IMR-90 (cell line): Measurements from ENCODE around the gene TAL1. TPM values are rescaled to one million over a fixed set of nuclear protein-coding genes. Genes with fewer than 3 reads are reported as not detected.
A peak's percentile ranks its signal among the peaks of the same experiment; 100 is the strongest.

Experiments
- ATAC-seq: fragments of 200-7000 bp; cut with Tn5 transposase; 2 replicates; pipeline ENCODE4 v1.9.1; 2020; ENCODE audit warnings: low read depth, mild to moderate bottlenecking, moderate library complexity
- BruUV-seq: library from RNA; stranded (reverse); fragments of 400-500 nt; replicated peaks from 2 replicates; lab custom pipeline; 2021; lab: Mats Ljungman, UMichigan
- CTCF ChIA-PET: fragments of 300-600 bp; formaldehyde crosslinking; extraction: SDS; loops from one replicate; lab custom pipeline; 2021; ENCODE audit warnings: antibody characterized with exemption; lab: Yijun Ruan, JAX
- POLR2A ChIA-PET: fragments of 300-600 bp; sonication (Branson Sonifier 250); formaldehyde crosslinking; loops from one replicate; lab custom pipeline; 2022; ENCODE audit warnings: antibody characterized with exemption; ENCODE audit not compliant: unreplicated experiment; lab: Charles Lee
- DNase-seq: peaks from one replicate; pipeline ENCODE4 v3.0.0; 2013
- H2AFZ ChIP-seq: replicated peaks from 2 replicates; pipeline ENCODE3; 2013; ENCODE audit warnings: low read length, mild to moderate bottlenecking; ENCODE audit not compliant: poor library complexity
- H2AK5ac ChIP-seq: 2 replicates; pipeline ENCODE4 v1.6.1; 2013; ENCODE audit warnings: low read depth, low read length, inconsistent platforms
- H2AK9ac ChIP-seq: replicated peaks from 2 replicates; pipeline ENCODE3; 2013; ENCODE audit warnings: mild to moderate bottlenecking, low read depth, low read length, moderate library complexity; ENCODE audit not compliant: poor library complexity
- H2BK120ac ChIP-seq: 2 replicates; pipeline ENCODE4 v1.6.1; 2013; ENCODE audit warnings: low read depth, low read length, inconsistent platforms
- H2BK15ac ChIP-seq: 3 replicates; pipeline ENCODE4 v1.6.1; 2013; ENCODE audit warnings: low read depth, low read length, inconsistent platforms
- H2BK20ac ChIP-seq: 2 replicates; pipeline ENCODE4 v1.6.1; 2013; ENCODE audit warnings: low read depth, mild to moderate bottlenecking, inconsistent platforms, low read length, moderate library complexity
- H2BK5ac ChIP-seq: 2 replicates; pipeline ENCODE4 v1.6.1; 2013; ENCODE audit warnings: mild to moderate bottlenecking, low read depth, low read length, inconsistent platforms; ENCODE audit not compliant: poor library complexity, severe bottlenecking
- H3K14ac ChIP-seq: replicated peaks from 2 replicates; pipeline ENCODE4 v1.6.1; 2013; ENCODE audit warnings: low read depth, low read length, inconsistent platforms
- H3K18ac ChIP-seq: 2 replicates; pipeline ENCODE4 v1.6.1; 2013; ENCODE audit warnings: low read depth, low read length, control low read depth
- H3K23ac ChIP-seq: 2 replicates; pipeline ENCODE4 v1.6.1; 2013; ENCODE audit warnings: low read depth, low read length, inconsistent platforms
- H3K27ac ChIP-seq: 2 replicates; pipeline ENCODE4 v1.5.1; 2013; ENCODE audit warnings: mild to moderate bottlenecking, control low read depth, low read length; ENCODE audit not compliant: insufficient read depth
- H3K27me3 ChIP-seq: 2 replicates; pipeline ENCODE4 v1.6.1; 2013; ENCODE audit warnings: low read length; ENCODE audit not compliant: control insufficient read depth, insufficient read depth
- H3K36me3 ChIP-seq: 2 replicates; pipeline ENCODE4 v1.6.1; 2013; ENCODE audit warnings: low read length, mixed read lengths; ENCODE audit not compliant: control insufficient read depth, insufficient read depth
- H3K4ac ChIP-seq: 2 replicates; pipeline ENCODE4 v1.6.1; 2013; ENCODE audit warnings: low read depth, low read length, inconsistent platforms
- H3K4me1 ChIP-seq: 2 replicates; pipeline ENCODE4 v1.6.1; 2013; ENCODE audit warnings: low read length, mixed read lengths; ENCODE audit not compliant: control insufficient read depth, insufficient read depth
- H3K4me2 ChIP-seq: 2 replicates; pipeline ENCODE4 v1.6.1; 2013; ENCODE audit warnings: low read depth, mild to moderate bottlenecking, control low read depth, low read length, moderate library complexity
- H3K4me3 ChIP-seq: 2 replicates; pipeline ENCODE4 v1.5.1; 2013; ENCODE audit warnings: low read depth, mild to moderate bottlenecking, control low read depth, low read length, moderate library complexity; ENCODE audit not compliant: insufficient read depth
- H3K56ac ChIP-seq: 2 replicates; pipeline ENCODE4 v1.6.1; 2013; ENCODE audit warnings: low read length, inconsistent platforms; ENCODE audit not compliant: insufficient read depth; ENCODE audit errors: extremely low read depth
- H3K79me1 ChIP-seq, 2 experiments: 2 replicates each; pipeline ENCODE4 v1.6.1; 2013; ENCODE audit warnings: low read length in 2 of 2, inconsistent platforms in 1 of 2, low read depth in 1 of 2
- H3K9ac ChIP-seq: 2 replicates; pipeline ENCODE4 v1.6.1; 2013; ENCODE audit warnings: low read depth, low read length, control low read depth
- H3K9me1 ChIP-seq: 2 replicates; pipeline ENCODE4 v1.6.1; 2013; ENCODE audit warnings: low read length, inconsistent platforms; ENCODE audit not compliant: insufficient read depth
- H3K9me3 ChIP-seq: 2 replicates; pipeline ENCODE4 v1.6.1; 2013; ENCODE audit warnings: low read length; ENCODE audit not compliant: control insufficient read depth, insufficient read depth
- H4K20me1 ChIP-seq: 2 replicates; pipeline ENCODE4 v1.6.1; 2013; ENCODE audit warnings: low read length, inconsistent platforms; ENCODE audit not compliant: insufficient read depth
- H4K5ac ChIP-seq: 2 replicates; pipeline ENCODE4 v1.6.1; 2013; ENCODE audit warnings: mild to moderate bottlenecking, low read depth, low read length, control low read depth
- H4K8ac ChIP-seq, 2 experiments: 2 replicates each; pipeline ENCODE4 v1.6.1; 2013; ENCODE audit warnings: low read depth in 2 of 2, low read length in 2 of 2, control low read depth in 1 of 2, inconsistent platforms in 1 of 2
- H4K91ac ChIP-seq: 2 replicates; pipeline ENCODE4 v1.6.1; 2013; ENCODE audit warnings: low read depth, low read length, inconsistent platforms; ENCODE audit not compliant: insufficient read depth
- CEBPB ChIP-seq: IDR thresholded peaks from 2 replicates; pipeline ENCODE4 v1.6.1; 2012; ENCODE audit warnings: low read depth, low read length, improper control_type of control experiment
- CHD1 ChIP-seq: IDR thresholded peaks from 2 replicates; pipeline ENCODE4 v1.6.1; 2012; ENCODE audit warnings: low read depth, low read length, improper control_type of control experiment
- ELK1 ChIP-seq: fragments of 150-350 bp; IDR thresholded peaks from 2 replicates; pipeline ENCODE4 v1.6.1; 2016; ENCODE audit warnings: low read depth, mild to moderate bottlenecking, low read length, moderate library complexity, borderline replicate concordance
- FOS ChIP-seq: fragments of 150-350 bp; IDR thresholded peaks from 2 replicates; pipeline ENCODE4 v1.6.1; 2016; ENCODE audit warnings: low read depth, low read length
- MAFK ChIP-seq: IDR thresholded peaks from 2 replicates; pipeline ENCODE4 v1.6.1; 2012; ENCODE audit warnings: low read depth, low read length, improper control_type of control experiment
- MAZ ChIP-seq: IDR thresholded peaks from 2 replicates; pipeline ENCODE4 v1.6.1; 2012; ENCODE audit warnings: low read depth, mild to moderate bottlenecking, low read length, improper control_type of control experiment, moderate library complexity, borderline replicate concordance
- MXI1 ChIP-seq: IDR thresholded peaks from 2 replicates; pipeline ENCODE4 v1.6.1; 2012; ENCODE audit warnings: low read depth, mild to moderate bottlenecking, low read length, moderate library complexity, borderline replicate concordance
- POLR2A ChIP-seq: IDR thresholded peaks from 2 replicates; pipeline ENCODE4 v1.6.1; 2012; ENCODE audit warnings: mild to moderate bottlenecking, low read depth, low read length
- RAD21 ChIP-seq: IDR thresholded peaks from 2 replicates; pipeline ENCODE4 v1.6.1; 2012; ENCODE audit warnings: low read length, improper control_type of control experiment
- RFX5 ChIP-seq: IDR thresholded peaks from 2 replicates; pipeline ENCODE4 v1.8.0; 2012; ENCODE audit warnings: low read depth, mild to moderate bottlenecking, low read length, moderate library complexity
- SMC3 ChIP-seq: fragments of 150-350 bp; IDR thresholded peaks from 2 replicates; pipeline ENCODE4 v1.6.1; 2016; ENCODE audit warnings: low read depth, mild to moderate bottlenecking, antibody characterized with exemption, low read length, moderate library complexity
- WGBS, 2 experiments: methylation state at CpG; one replicate each; pipeline versions ENCODE4 v1.1.5 to v1.1.7; 2013; ENCODE audit warnings: missing lambda C conversion rate in 2 of 2; ENCODE audit not compliant: insufficient read length in 1 of 2; ENCODE audit errors: extremely low coverage in 2 of 2; 5-methylcytosine and 5-hydroxymethylcytosine counted together
- dilution Hi-C: fragments of 300-500 bp; cut with HindIII; formaldehyde crosslinking; loops from one replicate; pipeline ENCODE4 v1.14.3; 2018; ENCODE audit warnings: low sequenced_read_pairs; ENCODE audit not compliant: unreplicated experiment
- in situ Hi-C: fragments of 300-500 bp; cut with MboI; formaldehyde crosslinking; loops from 3 replicates; pipeline ENCODE4 v1.14.3; 2019; ENCODE audit warnings: low sequenced_read_pairs, inconsistent platforms, mixed read lengths
- intact Hi-C: fragments of 100-400 bp; cut with micrococcal nuclease; formaldehyde crosslinking; loops from 2 replicates; pipeline ENCODE4 v1.10.0; 2022
- polyA plus RNA-seq, 3 experiments: library from polyadenylated mRNA; depleted of rRNA; stranded (reverse); fragments of >200 nt; gene quantifications; 2 replicates each; pipeline ENCODE4 v1.2.3, GENCODE V29; 2012; ENCODE audit warnings: low replicate concordance in 1 of 3
- total RNA-seq: library from RNA; depleted of rRNA; stranded (reverse); fragments of >200 nt; gene quantifications from 2 replicates; pipeline ENCODE4 v1.2.3, GENCODE V29; 2012
- TF ChIP-seq, protein P1 (sequence below): conservative IDR thresholded peaks from 2 replicates; pipeline ENCODE4 v1.5.1; 2012; ENCODE audit warnings: mild to moderate bottlenecking, low read depth, low read length, improper control_type of control experiment
- TF ChIP-seq, protein P2 (sequence below): fragments of 150-350 bp; IDR thresholded peaks from 2 replicates; pipeline ENCODE4 v1.6.1; 2017; ENCODE audit warnings: mild to moderate bottlenecking, antibody characterized with exemption, low read length, low read depth

TAL1 gene
- total and polyA plus RNA-seq, 2 of the 4 experiments (the other 2 are of a cell fraction), result not detected

- Histone ChIP-seq H2BK15ac (no peak overlapping the region), H3K4ac (no peak overlapping the region), H2BK5ac (no peak overlapping the region), H3K9ac (no peak overlapping the region), H2AFZ (no peak overlapping the region), H3K56ac (no peak overlapping the region), H4K20me1 (no peaks in the 10 kb centered on the region), H3K36me3 (peaks cover 2% of the 10 kb centered on the region; the same call in 1 of the 2 replicates), H4K8ac (no peak overlapping the region), H2BK120ac (no peak overlapping the region), H3K79me1 (peaks cover 0 to 3% of the 10 kb centered on the region in 2 experiments; a peak in 1 of 4 replicates), H4K91ac (no peak overlapping the region), H4K5ac (no peak overlapping the region), H3K9me1 (no peaks in the 10 kb centered on the region), H3K9me3 (no peaks in the 10 kb centered on the region), H3K18ac (no peak overlapping the region), H2BK20ac (no peak overlapping the region), H3K27ac (no peak overlapping the region), H3K14ac (no peak overlapping the region), H2AK5ac (no peak overlapping the region), H3K23ac (no peak overlapping the region), H3K4me2 (no peak overlapping the region), H3K4me1 (no peaks in the 10 kb centered on the region), H2AK9ac (no peak overlapping the region), H3K4me3 (no peak overlapping the region), H3K27me3 (no peaks in the 10 kb centered on the region)
- CTCF ChIA-PET, result interaction anchor here (0.7 to 2.6 kb wide), 16 partner anchors 10 to 126 kb away, joined by 3 to 27 read pairs (median 4); no protein-coding TSS in a partner anchor
- DNase-seq, result peak; percentile 38
- dilution Hi-C loops (no loop called here), intact Hi-C loops (loop anchor here (1.0 to 5.0 kb wide), 2 partner anchors 70 to 114 kb away; no protein-coding TSS in a partner anchor), in situ Hi-C loops (no loop called here)
- no TSS peak for BruUV-seq
- peak; percentile 73 for ATAC-seq
- POLR2A ChIA-PET, result interaction anchor here (1.4 kb wide), 1 partner anchor 13 kb away, joined by 3 read pairs; no protein-coding TSS in a partner anchor
- no peak for TF ChIP-seq RFX5
- TF ChIP-seq, protein P1, sequence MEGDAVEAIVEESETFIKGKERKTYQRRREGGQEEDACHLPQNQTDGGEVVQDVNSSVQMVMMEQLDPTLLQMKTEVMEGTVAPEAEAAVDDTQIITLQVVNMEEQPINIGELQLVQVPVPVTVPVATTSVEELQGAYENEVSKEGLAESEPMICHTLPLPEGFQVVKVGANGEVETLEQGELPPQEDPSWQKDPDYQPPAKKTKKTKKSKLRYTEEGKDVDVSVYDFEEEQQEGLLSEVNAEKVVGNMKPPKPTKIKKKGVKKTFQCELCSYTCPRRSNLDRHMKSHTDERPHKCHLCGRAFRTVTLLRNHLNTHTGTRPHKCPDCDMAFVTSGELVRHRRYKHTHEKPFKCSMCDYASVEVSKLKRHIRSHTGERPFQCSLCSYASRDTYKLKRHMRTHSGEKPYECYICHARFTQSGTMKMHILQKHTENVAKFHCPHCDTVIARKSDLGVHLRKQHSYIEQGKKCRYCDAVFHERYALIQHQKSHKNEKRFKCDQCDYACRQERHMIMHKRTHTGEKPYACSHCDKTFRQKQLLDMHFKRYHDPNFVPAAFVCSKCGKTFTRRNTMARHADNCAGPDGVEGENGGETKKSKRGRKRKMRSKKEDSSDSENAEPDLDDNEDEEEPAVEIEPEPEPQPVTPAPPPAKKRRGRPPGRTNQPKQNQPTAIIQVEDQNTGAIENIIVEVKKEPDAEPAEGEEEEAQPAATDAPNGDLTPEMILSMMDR, result peak; percentile 56
- TF ChIP-seq MAZ, result no peak
- TF ChIP-seq SMC3, result peak; percentile 46
- TF ChIP-seq CEBPB, result peak; percentile 54; the same call in 1 of the 2 replicates
- peak; percentile 51 for TF ChIP-seq RAD21
- TF ChIP-seq, protein P2, sequence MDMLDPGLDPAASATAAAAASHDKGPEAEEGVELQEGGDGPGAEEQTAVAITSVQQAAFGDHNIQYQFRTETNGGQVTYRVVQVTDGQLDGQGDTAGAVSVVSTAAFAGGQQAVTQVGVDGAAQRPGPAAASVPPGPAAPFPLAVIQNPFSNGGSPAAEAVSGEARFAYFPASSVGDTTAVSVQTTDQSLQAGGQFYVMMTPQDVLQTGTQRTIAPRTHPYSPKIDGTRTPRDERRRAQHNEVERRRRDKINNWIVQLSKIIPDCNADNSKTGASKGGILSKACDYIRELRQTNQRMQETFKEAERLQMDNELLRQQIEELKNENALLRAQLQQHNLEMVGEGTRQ, result no peak
- TF ChIP-seq FOS, result no peak
- no peak for TF ChIP-seq MAFK
- no peak for TF ChIP-seq MXI1
- no peak for TF ChIP-seq ELK1
- TF ChIP-seq POLR2A, result no peak
- no peak for TF ChIP-seq CHD1
- WGBS, 2 experiments, result no CpG with 5 or more reads among the region's 1 CpG
Measured at GRCh38 chr1:47262787-47263413, 30.9 kb upstream of the TAL1 start.
